Kidney epithelial cell (primary cell): ENCODE data around the gene NTM. TPM values are rescaled to one million over a fixed set of nuclear protein-coding genes. Genes with fewer than 3 reads are reported as not detected.

ENCODE experiments used
- DNase-seq: peaks from one replicate; pipeline ENCODE4 v3.0.0-alpha.2; 2010; ENCODE audit warnings: low read depth
- H3K27me3 ChIP-seq: 2 replicates; pipeline ENCODE4 v1.6.0; 2011; ENCODE audit warnings: low read length; ENCODE audit not compliant: control insufficient read depth, insufficient read depth
- H3K36me3 ChIP-seq: 2 replicates; pipeline ENCODE4 v1.5.1; 2011; ENCODE audit warnings: low read length; ENCODE audit not compliant: control insufficient read depth, insufficient read depth
- H3K4me3 ChIP-seq: 2 replicates; pipeline ENCODE4 v1.5.1; 2011; ENCODE audit warnings: low read depth, mild to moderate bottlenecking, control low read depth, low read length
- total RNA-seq: library from RNA; depleted of rRNA; stranded (reverse); fragments of >200 nt; gene quantifications from 2 replicates; pipeline ENCODE4 v1.2.3, GENCODE V29; 2015
- TF ChIP-seq, protein P1 (sequence below): IDR thresholded peaks from 2 replicates; pipeline ENCODE4 v1.5.1; 2011; ENCODE audit warnings: mild to moderate bottlenecking, moderate library complexity, low read length, control low read depth, inconsistent platforms; ENCODE audit not compliant: insufficient read depth, poor library complexity, severe bottlenecking

NTM gene
- total RNA-seq, 1 donor from 2014 or later: 111 TPM

- Histone ChIP-seq H3K27me3 (no peaks in the 10 kb centered on the region), H3K36me3 (no peaks in the 10 kb centered on the region), H3K4me3 (no peak overlapping the region)
- TF ChIP-seq, protein P1, sequence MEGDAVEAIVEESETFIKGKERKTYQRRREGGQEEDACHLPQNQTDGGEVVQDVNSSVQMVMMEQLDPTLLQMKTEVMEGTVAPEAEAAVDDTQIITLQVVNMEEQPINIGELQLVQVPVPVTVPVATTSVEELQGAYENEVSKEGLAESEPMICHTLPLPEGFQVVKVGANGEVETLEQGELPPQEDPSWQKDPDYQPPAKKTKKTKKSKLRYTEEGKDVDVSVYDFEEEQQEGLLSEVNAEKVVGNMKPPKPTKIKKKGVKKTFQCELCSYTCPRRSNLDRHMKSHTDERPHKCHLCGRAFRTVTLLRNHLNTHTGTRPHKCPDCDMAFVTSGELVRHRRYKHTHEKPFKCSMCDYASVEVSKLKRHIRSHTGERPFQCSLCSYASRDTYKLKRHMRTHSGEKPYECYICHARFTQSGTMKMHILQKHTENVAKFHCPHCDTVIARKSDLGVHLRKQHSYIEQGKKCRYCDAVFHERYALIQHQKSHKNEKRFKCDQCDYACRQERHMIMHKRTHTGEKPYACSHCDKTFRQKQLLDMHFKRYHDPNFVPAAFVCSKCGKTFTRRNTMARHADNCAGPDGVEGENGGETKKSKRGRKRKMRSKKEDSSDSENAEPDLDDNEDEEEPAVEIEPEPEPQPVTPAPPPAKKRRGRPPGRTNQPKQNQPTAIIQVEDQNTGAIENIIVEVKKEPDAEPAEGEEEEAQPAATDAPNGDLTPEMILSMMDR: no peak
- no peak for DNase-seq
Measured at GRCh38 chr11:132127900-132128288, 757.5 kb downstream of the NTM start.

- TF ChIP-seq, protein P1: no peak
- DNase-seq: no peak
- no peaks in the 10 kb centered on the region for H3K36me3 ChIP-seq
- no peaks in the 10 kb centered on the region for H3K27me3 ChIP-seq
- no peak overlapping the region for H3K4me3 ChIP-seq
Measured at GRCh38 chr11:132131047-132131446, 760.6 kb downstream of the NTM start.

- no peaks in the 10 kb centered on the region for H3K36me3 ChIP-seq
- no peak for DNase-seq
- H3K4me3 ChIP-seq: no peak overlapping the region
- TF ChIP-seq, protein P1: no peak
- no peaks in the 10 kb centered on the region for H3K27me3 ChIP-seq
Measured at GRCh38 chr11:132131961-132132360, 761.5 kb downstream of the NTM start.

DNA sequence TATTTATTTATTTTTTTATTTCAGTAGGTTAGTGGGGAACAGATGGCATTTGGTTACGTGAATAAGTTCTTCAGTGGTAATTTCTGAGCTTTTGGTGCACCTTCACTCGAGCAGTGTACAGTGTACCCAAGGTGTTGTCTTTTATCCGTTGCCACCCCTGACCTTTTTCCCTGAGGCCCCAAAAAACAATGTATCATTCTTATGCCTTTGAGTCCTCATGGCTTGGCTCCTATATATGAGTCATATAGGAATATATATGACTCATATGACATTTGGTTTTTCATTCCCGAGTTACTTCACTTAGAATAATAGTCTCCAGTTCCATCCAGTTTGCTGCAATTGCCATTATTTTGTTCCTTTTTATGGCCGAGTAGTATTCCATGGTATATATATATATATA is 763.9 kb downstream of the NTM start:
- DNase-seq: no peak
- TF ChIP-seq, protein P1: no peak
- no peaks in the 10 kb centered on the region for H3K36me3 ChIP-seq
- no peaks in the 10 kb centered on the region for H3K27me3 ChIP-seq
- no peak overlapping the region for H3K4me3 ChIP-seq

GRCh38 chr11:132137289-132137980 is 767.0 kb downstream of the NTM start:
- H3K4me3 ChIP-seq: no peak overlapping the region
- DNase-seq: no peak
- H3K27me3 ChIP-seq: no peaks in the 10 kb centered on the region
- TF ChIP-seq, protein P1: no peak
- H3K36me3 ChIP-seq: no peaks in the 10 kb centered on the region

- H3K4me3 ChIP-seq: no peak overlapping the region
- H3K27me3 ChIP-seq: no peaks in the 10 kb centered on the region
- H3K36me3 ChIP-seq: no peaks in the 10 kb centered on the region
- DNase-seq: no peak
- TF ChIP-seq, protein P1: no peak
Measured at GRCh38 chr11:132137981-132138313, 767.5 kb downstream of the NTM start.
